ENCODE data around the gene DENND2D. TPM values are rescaled to one million over a fixed set of nuclear protein-coding genes. Genes with fewer than 3 reads are reported as not detected.

DENND2D gene
- total RNA-seq, 2 donors from 2014 or later, result 25.4 to 37.2 TPM

DNA sequence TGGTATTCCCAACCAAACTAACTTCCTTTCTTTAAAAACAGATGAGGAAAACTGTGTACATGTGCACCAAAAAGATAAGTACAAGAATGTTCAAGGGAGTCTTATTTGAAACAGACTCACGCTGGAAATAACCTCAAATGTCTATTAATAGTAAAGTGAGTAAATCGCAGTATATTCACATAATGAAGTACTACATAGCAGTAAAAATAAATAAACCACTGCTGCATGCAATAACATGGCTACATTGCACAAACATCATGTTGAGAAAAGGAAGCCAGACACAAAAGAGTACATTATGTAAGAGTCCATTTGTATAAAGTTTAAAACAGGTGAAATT lies 5.2 kb upstream of the DENND2D start:
- no peaks in the 10 kb centered on the region for H3K9me3 ChIP-seq
- DNase-seq (ENCODE audit: low spot score), result no peak
- H3K36me3 ChIP-seq, result no peaks in the 10 kb centered on the region
- intact Hi-C loops (cut with DNase I), result no loop called here
- H3K4me3 ChIP-seq, result no peak overlapping the region
- TF ChIP-seq, protein P1, sequence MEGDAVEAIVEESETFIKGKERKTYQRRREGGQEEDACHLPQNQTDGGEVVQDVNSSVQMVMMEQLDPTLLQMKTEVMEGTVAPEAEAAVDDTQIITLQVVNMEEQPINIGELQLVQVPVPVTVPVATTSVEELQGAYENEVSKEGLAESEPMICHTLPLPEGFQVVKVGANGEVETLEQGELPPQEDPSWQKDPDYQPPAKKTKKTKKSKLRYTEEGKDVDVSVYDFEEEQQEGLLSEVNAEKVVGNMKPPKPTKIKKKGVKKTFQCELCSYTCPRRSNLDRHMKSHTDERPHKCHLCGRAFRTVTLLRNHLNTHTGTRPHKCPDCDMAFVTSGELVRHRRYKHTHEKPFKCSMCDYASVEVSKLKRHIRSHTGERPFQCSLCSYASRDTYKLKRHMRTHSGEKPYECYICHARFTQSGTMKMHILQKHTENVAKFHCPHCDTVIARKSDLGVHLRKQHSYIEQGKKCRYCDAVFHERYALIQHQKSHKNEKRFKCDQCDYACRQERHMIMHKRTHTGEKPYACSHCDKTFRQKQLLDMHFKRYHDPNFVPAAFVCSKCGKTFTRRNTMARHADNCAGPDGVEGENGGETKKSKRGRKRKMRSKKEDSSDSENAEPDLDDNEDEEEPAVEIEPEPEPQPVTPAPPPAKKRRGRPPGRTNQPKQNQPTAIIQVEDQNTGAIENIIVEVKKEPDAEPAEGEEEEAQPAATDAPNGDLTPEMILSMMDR (IDR thresholded peaks at IDR 0.05), result no peak
- TF ChIP-seq POLR2AphosphoS5 (IDR thresholded peaks at IDR 0.05) (no peak), POLR2A (IDR thresholded peaks at IDR 0.05) (no peak)
- H3K4me1 ChIP-seq (replicated peaks), result peaks cover 7% of the 10 kb centered on the region
- no peak overlapping the region for H3K27ac ChIP-seq
- H3K27me3 ChIP-seq (replicated peaks; ENCODE audit: insufficient read depth), result no peaks in the 10 kb centered on the region
- WGBS, result 67% methylated on average over 2 of the region's 2 CpGs

DNA sequence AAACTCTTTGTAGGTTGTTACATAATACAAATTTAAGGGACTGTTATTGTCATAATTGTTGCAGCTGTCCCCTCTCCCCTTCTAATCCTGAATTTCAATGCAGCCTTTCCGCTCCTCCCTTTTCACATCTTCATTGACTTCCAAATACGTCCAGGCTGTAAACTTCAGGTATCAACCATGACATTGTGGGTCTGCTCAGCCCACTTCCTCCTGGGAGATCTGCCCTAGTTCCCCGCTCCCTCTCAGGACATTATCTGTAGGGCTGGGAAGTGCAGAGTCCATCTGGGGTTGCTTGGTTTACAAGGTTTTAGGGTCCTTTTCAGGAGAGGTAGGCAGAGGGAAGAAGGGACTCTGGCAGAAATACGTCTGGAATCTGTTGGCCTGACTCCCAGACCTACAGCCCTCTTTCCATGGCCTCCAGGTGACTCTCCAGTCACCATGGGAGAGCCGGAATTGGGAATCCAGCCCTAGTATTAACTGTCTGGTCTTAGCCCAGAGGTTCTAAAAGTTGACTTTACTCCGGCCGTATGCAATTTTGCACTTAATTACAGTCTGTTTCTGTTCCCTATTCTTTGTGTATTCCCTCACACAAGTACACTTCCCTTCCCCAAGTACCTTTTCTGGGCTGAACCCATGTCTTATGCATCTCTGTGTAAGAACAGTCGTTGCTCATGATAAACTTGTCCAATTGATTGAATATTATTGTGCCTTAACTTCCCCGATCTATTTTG lies 4.7 kb upstream of the DENND2D start:
- no peak for TF ChIP-seq POLR2AphosphoS5 (IDR thresholded peaks at IDR 0.05)
- TF ChIP-seq, protein P1 (IDR thresholded peaks at IDR 0.05), result no peak
- TF ChIP-seq POLR2A (IDR thresholded peaks at IDR 0.05), result no peak
- Histone ChIP-seq H3K9me3 (no peaks in the 10 kb centered on the region), H3K36me3 (no peaks in the 10 kb centered on the region), H3K4me3 (no peak overlapping the region), H3K4me1 (replicated peaks) (peaks cover 7% of the 10 kb centered on the region), H3K27me3 (replicated peaks; ENCODE audit: insufficient read depth) (no peaks in the 10 kb centered on the region), H3K27ac (no peak overlapping the region)
- no peak for DNase-seq (ENCODE audit: low spot score)
- intact Hi-C loops (cut with DNase I), result no loop called here
- 62% methylated on average over 9 of the region's 9 CpGs for WGBS

DNA sequence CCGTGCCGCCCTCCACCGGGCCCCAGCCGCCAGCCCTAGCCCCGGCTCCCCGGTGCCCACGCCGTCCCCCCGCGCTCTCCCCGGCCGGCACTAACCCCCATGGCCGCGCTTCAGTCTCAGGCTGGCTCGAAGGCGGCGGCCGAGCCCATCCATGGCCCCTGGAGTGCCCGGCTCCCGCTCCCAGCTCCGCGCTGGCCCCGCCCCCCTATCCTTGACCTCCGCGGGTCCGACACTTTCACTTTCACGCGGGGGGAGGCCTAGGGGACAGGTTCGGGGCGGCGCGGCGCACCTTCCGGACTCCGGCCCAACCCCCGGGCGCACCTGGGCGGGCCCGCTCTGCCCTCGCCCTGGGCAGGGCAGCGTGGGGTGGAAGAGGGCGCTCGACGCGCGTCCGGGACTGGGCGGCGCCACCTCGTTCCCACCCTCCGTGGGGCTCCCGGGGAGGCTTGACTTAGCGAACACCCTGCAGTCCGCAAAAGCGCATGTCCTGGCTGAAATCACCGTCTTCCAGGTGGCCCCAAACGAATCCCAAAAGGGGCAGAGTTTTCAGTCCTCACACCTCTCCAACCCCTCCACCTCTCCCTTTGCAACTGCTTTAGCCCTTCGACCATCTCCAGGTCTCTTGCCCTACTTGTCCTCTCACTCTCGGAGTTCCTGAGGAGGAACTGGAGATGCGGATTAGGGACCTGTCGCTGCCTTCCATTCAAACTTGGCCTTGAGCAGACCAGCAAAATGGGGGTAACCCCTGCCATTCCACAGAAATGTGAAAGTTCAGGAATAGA lies 3.9 kb upstream of the DENND2D start:
- TF ChIP-seq, protein P1 (IDR thresholded peaks at IDR 0.05), result peak in 1 of 4 experiments; percentile 12
- peak; percentile 75 for TF ChIP-seq POLR2A (IDR thresholded peaks at IDR 0.05)
- TF ChIP-seq POLR2AphosphoS5 (IDR thresholded peaks at IDR 0.05), result peak; percentile 10
- H3K27me3 ChIP-seq (replicated peaks; ENCODE audit: insufficient read depth), result no peaks in the 10 kb centered on the region
- no peaks in the 10 kb centered on the region for H3K9me3 ChIP-seq
- intact Hi-C loops (cut with DNase I), result no loop called here
- WGBS, result 4% methylated on average over 43 of the region's 61 CpGs
- peak; percentile 55 for DNase-seq (ENCODE audit: low spot score)
- H3K4me3 ChIP-seq, result peak overlapping the region; percentile 62 to 71
- no peaks in the 10 kb centered on the region for H3K36me3 ChIP-seq
- H3K27ac ChIP-seq, result peak overlapping the region; percentile 76 to 89
- peaks cover 7% of the 10 kb centered on the region for H3K4me1 ChIP-seq (replicated peaks)

DNA sequence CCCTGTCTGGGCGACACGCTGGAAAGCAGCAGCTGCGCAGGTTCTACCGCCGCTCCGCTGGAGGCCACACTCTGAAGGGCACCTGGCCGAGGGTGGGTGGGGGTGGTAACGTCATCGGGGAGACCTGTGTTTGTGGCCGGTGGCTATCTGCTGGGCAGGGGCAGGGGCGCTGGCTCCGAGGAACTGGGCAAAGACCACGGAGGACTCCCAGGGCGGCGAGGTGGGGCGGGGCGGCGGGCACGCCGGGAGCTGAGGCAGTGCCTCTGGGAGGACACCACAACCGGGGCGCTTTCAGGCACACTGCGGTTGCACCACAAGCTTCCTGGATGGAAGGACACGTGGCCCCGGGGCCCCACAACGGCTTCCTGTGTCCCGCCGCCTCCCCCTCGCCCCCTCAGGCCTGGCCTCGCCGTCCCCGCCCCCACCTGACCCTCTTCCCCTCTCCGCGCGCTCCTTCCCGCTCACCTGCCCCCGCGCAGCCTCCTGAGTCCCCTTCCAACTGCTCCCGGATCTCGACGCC lies 3.3 kb upstream of the DENND2D start:
- TF ChIP-seq POLR2AphosphoS5 (IDR thresholded peaks at IDR 0.05) (no peak), POLR2A (IDR thresholded peaks at IDR 0.05) (peak; percentile 31)
- TF ChIP-seq, protein P1 (IDR thresholded peaks at IDR 0.05), result no peak
- no peaks in the 10 kb centered on the region for H3K36me3 ChIP-seq
- H3K4me1 ChIP-seq (replicated peaks), result peaks cover 7% of the 10 kb centered on the region
- H3K27me3 ChIP-seq (replicated peaks; ENCODE audit: insufficient read depth), result no peaks in the 10 kb centered on the region
- 6% methylated on average over 41 of the region's 41 CpGs for WGBS
- peak; percentile 69 for DNase-seq (ENCODE audit: low spot score)
- peak overlapping the region; percentile 62 to 71 for H3K4me3 ChIP-seq
- intact Hi-C loops (cut with DNase I), result no loop called here
- H3K27ac ChIP-seq, result peak overlapping the region; percentile 76 to 89
- H3K9me3 ChIP-seq, result no peaks in the 10 kb centered on the region
